H1 (cell line): ENCODE measurements around the gene C17orf113. TPM values are rescaled to one million over a fixed set of nuclear protein-coding genes. Genes with fewer than 3 reads are reported as not detected.

Experiments used
- CTCF ChIA-PET: fragments of 300-600 bp; sonication (Branson Sonifier 250); formaldehyde crosslinking; loops from one replicate; lab custom pipeline; 2021; ENCODE audit not compliant: partially characterized antibody; lab: Charles Lee
- POLR2A ChIA-PET: fragments of 300-600 bp; sonication (Branson Sonifier 250); formaldehyde crosslinking; loops from one replicate; lab custom pipeline; 2021; ENCODE audit warnings: inconsistent platforms; ENCODE audit not compliant: partially characterized antibody; lab: Charles Lee
- DNase-seq, 2 experiments: peaks; one replicate each; pipeline versions ENCODE4 v3.0.0 to v3.0.0-alpha.2; 2010 to 2022; ENCODE audit warnings: low spot score in 2 of 2, low read depth in 1 of 2, mixed read lengths in 1 of 2
- FAIRE-seq: peaks from 2 replicates; lab custom pipeline; 2011; peaks lifted over from hg19 to GRCh38; lab: Jason Lieb, UNC
- H2AFZ ChIP-seq: 2 replicates; pipeline ENCODE4 v1.8.1; 2012; ENCODE audit warnings: low read length, inconsistent platforms
- H2AK5ac ChIP-seq: 2 replicates; pipeline ENCODE4 v1.6.1; 2013; ENCODE audit warnings: low read depth, low read length
- H2BK120ac ChIP-seq: replicated peaks from 2 replicates; pipeline ENCODE3; 2013; ENCODE audit warnings: low read depth, low read length, inconsistent platforms
- H2BK12ac ChIP-seq: 2 replicates; pipeline ENCODE4 v1.6.1; 2013; ENCODE audit warnings: low read depth, low read length
- H2BK15ac ChIP-seq: 2 replicates; pipeline ENCODE4 v1.6.1; 2013; ENCODE audit warnings: low read length
- H2BK20ac ChIP-seq: 2 replicates; pipeline ENCODE4 v1.6.1; 2013; ENCODE audit warnings: low read length
- H2BK5ac ChIP-seq: 2 replicates; pipeline ENCODE4 v1.6.1; 2013; ENCODE audit warnings: low read depth, low read length
- H3K14ac ChIP-seq: 2 replicates; pipeline ENCODE4 v1.6.1; 2013; ENCODE audit warnings: inconsistent platforms; ENCODE audit not compliant: insufficient read length
- H3K18ac ChIP-seq: 2 replicates; pipeline ENCODE4 v1.6.1; 2013; ENCODE audit warnings: low read length; ENCODE audit errors: extremely low read depth
- H3K23ac ChIP-seq: 2 replicates; pipeline ENCODE4 v1.6.1; 2013; ENCODE audit warnings: inconsistent platforms; ENCODE audit not compliant: insufficient read length
- H3K23me2 ChIP-seq: 2 replicates; pipeline ENCODE4 v1.6.1; 2013; ENCODE audit warnings: low read depth, low read length
- H3K27ac ChIP-seq: 2 replicates; pipeline ENCODE4 v1.6.1; 2011; ENCODE audit warnings: low read depth, low read length, inconsistent platforms
- H3K27me3 ChIP-seq, 4 experiments: replicated peaks in 1 of 4; 1 replicate in 1 of 4; 2 replicates in 3 of 4; pipeline versions ENCODE4 v1.6.1 to v1.8.1; 2011 to 2013; ENCODE audit warnings: low read length in 3 of 4, mild to moderate bottlenecking in 3 of 4, inconsistent platforms in 2 of 4, mixed read lengths in 2 of 4, moderate library complexity in 1 of 4; ENCODE audit not compliant: control insufficient read depth in 3 of 4, insufficient read depth in 3 of 4; ENCODE audit errors: extremely low read depth in 1 of 4
- H3K36me3 ChIP-seq, 4 experiments: 2 replicates each; pipeline versions ENCODE4 v1.6.1 to v1.8.1; 2011 to 2013; ENCODE audit warnings: mild to moderate bottlenecking in 4 of 4, low read length in 3 of 4, moderate library complexity in 2 of 4, control low read depth in 1 of 4, inconsistent platforms in 1 of 4; ENCODE audit not compliant: insufficient read depth in 4 of 4, control insufficient read depth in 2 of 4
- H3K4ac ChIP-seq: replicated peaks from 2 replicates; pipeline ENCODE3; 2013; ENCODE audit warnings: low read length, low read depth, mixed read lengths, inconsistent platforms; ENCODE audit not compliant: insufficient read length
- H3K4me1 ChIP-seq, 4 experiments: replicated peaks in 1 of 4; 1 replicate in 1 of 4; 2 replicates in 3 of 4; pipeline versions ENCODE4 v1.6.1 to v1.8.1; 2011 to 2013; ENCODE audit warnings: low read length in 3 of 4, inconsistent platforms in 2 of 4, mixed read lengths in 1 of 4; ENCODE audit not compliant: insufficient read depth in 4 of 4, control insufficient read depth in 3 of 4
- H3K4me2 ChIP-seq, 2 experiments: 2 replicates each; pipeline versions ENCODE4 v1.6.1 to v1.8.1; 2011 to 2013; ENCODE audit warnings: low read depth in 2 of 2, low read length in 2 of 2, control low read depth in 1 of 2, inconsistent platforms in 1 of 2, mild to moderate bottlenecking in 1 of 2; ENCODE audit not compliant: insufficient read depth in 1 of 2
- H3K4me3 ChIP-seq, 4 experiments: fragments of 200-600, 300-600 bp in 1 of 4; sonication (generic), shearing (Covaris generic), sonication (Bioruptor Twin) in 1 of 4; 2 replicates each; pipeline versions ENCODE4 v1.5.1 to v1.8.1; 2011 to 2016; ENCODE audit warnings: low read length in 4 of 4, low read depth in 3 of 4, control low read depth in 2 of 4, inconsistent platforms in 2 of 4, mild to moderate bottlenecking in 2 of 4, mixed read lengths in 1 of 4, moderate library complexity in 1 of 4; ENCODE audit not compliant: insufficient read depth in 2 of 4; ENCODE audit errors: extremely low read depth in 1 of 4
- H3K56ac ChIP-seq: replicated peaks from 2 replicates; pipeline ENCODE3; 2013; ENCODE audit warnings: low read depth, mild to moderate bottlenecking, mixed read lengths, low read length, inconsistent platforms; ENCODE audit not compliant: insufficient read length
- H3K79me1 ChIP-seq: 2 replicates; pipeline ENCODE4 v1.6.1; 2013; ENCODE audit warnings: low read depth, low read length, control low read depth
- H3K79me2 ChIP-seq, 2 experiments: 2 replicates each; pipeline versions ENCODE4 v1.6.1 to v1.8.1; 2012 to 2013; ENCODE audit warnings: low read length in 2 of 2, mild to moderate bottlenecking in 2 of 2, inconsistent platforms in 1 of 2; ENCODE audit not compliant: insufficient read depth in 2 of 2, control insufficient read depth in 1 of 2
- H3K9ac ChIP-seq, 4 experiments: replicated peaks in 1 of 4; 1 replicate in 1 of 4; 2 replicates in 3 of 4; pipeline versions ENCODE4 v1.6.1 to v1.8.1; 2011 to 2013; ENCODE audit warnings: low read depth in 3 of 4, low read length in 3 of 4, control low read depth in 2 of 4, mild to moderate bottlenecking in 2 of 4, moderate library complexity in 2 of 4, inconsistent platforms in 1 of 4; ENCODE audit errors: extremely low read depth in 1 of 4
- H3K9me3 ChIP-seq, 2 experiments: 2 replicates each; pipeline versions ENCODE4 v1.6.1 to v1.8.1; 2012 to 2013; ENCODE audit warnings: mild to moderate bottlenecking in 2 of 2, moderate library complexity in 2 of 2, control low read depth in 1 of 2, inconsistent platforms in 1 of 2, low read depth in 1 of 2, low read length in 1 of 2, mixed read lengths in 1 of 2; ENCODE audit not compliant: insufficient read depth in 2 of 2
- H4K20me1 ChIP-seq, 2 experiments: replicated peaks in 1 of 2; 2 replicates each; pipeline versions ENCODE3 to v1.8.1; 2011 to 2013; ENCODE audit warnings: inconsistent platforms in 2 of 2, low read length in 2 of 2, mild to moderate bottlenecking in 1 of 2; ENCODE audit not compliant: insufficient read depth in 2 of 2, control insufficient read depth in 1 of 2
- H4K5ac ChIP-seq: 2 replicates; pipeline ENCODE4 v1.6.1; 2013; ENCODE audit warnings: low read length, low read depth, mixed read lengths, inconsistent platforms; ENCODE audit not compliant: insufficient read length
- H4K8ac ChIP-seq: 2 replicates; pipeline ENCODE4 v1.8.0; 2013; ENCODE audit warnings: mild to moderate bottlenecking, moderate library complexity, low read length, inconsistent platforms; ENCODE audit not compliant: insufficient read depth; ENCODE audit errors: extremely low read depth
- H4K91ac ChIP-seq: replicated peaks from 2 replicates; pipeline ENCODE3; 2013; ENCODE audit warnings: low read length, mixed read lengths, inconsistent platforms; ENCODE audit not compliant: insufficient read length
- ASH2L ChIP-seq: fragments of 200-600, 300-600 bp; sonication (generic); IDR thresholded peaks from one replicate; pipeline ENCODE4 v1.7.1; 2017; ENCODE audit warnings: low read length
- BACH1 ChIP-seq: IDR thresholded peaks from 2 replicates; pipeline ENCODE4 v1.6.1; 2012; ENCODE audit warnings: low read length, improper control_type of control experiment
- CHD1 ChIP-seq: IDR thresholded peaks from 2 replicates; pipeline ENCODE4 v1.6.1; 2012; ENCODE audit warnings: low read depth, low read length, improper control_type of control experiment
- EP300 ChIP-seq, 2 experiments: IDR thresholded peaks; 1 replicate in 1 of 2; 2 replicates in 1 of 2; pipeline ENCODE4 v1.6.1; 2011 to 2012; ENCODE audit warnings: low read depth in 2 of 2, low read length in 2 of 2, mild to moderate bottlenecking in 2 of 2, borderline replicate concordance in 1 of 2, inconsistent platforms in 1 of 2, moderate library complexity in 1 of 2
- HDAC6 ChIP-seq: IDR thresholded peaks from one replicate; pipeline ENCODE4 v1.7.1; 2012; ENCODE audit warnings: low read depth, mild to moderate bottlenecking, inconsistent platforms, low read length, moderate library complexity
- RAD21 ChIP-seq, 2 experiments: IDR thresholded peaks in 1 of 2; conservative IDR thresholded peaks in 1 of 2; 2 replicates each; pipeline ENCODE4 v1.6.1; 2011; ENCODE audit warnings: low read depth in 2 of 2, low read length in 2 of 2, improper control_type of control experiment in 1 of 2, inconsistent platforms in 1 of 2, mild to moderate bottlenecking in 1 of 2, moderate library complexity in 1 of 2
- RFX5 ChIP-seq: IDR thresholded peaks from 2 replicates; pipeline ENCODE4 v1.6.1; 2011; ENCODE audit warnings: low read depth, low read length, improper control_type of control experiment, borderline replicate concordance
- SIX5 ChIP-seq: IDR thresholded peaks from 2 replicates; pipeline ENCODE4 v1.6.1; 2011; ENCODE audit warnings: mild to moderate bottlenecking, low read depth, low read length
- SRF ChIP-seq: IDR thresholded peaks from 2 replicates; pipeline ENCODE4 v1.6.1; 2011; ENCODE audit warnings: mild to moderate bottlenecking, low read depth, low read length, moderate library complexity
- TCF12 ChIP-seq: IDR thresholded peaks from 2 replicates; pipeline ENCODE4 v1.6.1; 2011; ENCODE audit warnings: low read depth, mild to moderate bottlenecking, low read length
- TEAD4 ChIP-seq: IDR thresholded peaks from 2 replicates; pipeline ENCODE4 v1.6.1; 2012; ENCODE audit warnings: low read depth, low read length, inconsistent platforms, mixed read lengths
- WGBS, 2 experiments: shearing (Covaris generic) in 1 of 2; methylation state at CpG; one replicate each; pipeline versions ENCODE4 v1.1.6 to v1.1.7; 2013 to 2015; ENCODE audit warnings: low lambda C conversion rate in 2 of 2, mixed read lengths in 2 of 2, inconsistent platforms in 1 of 2, low coverage in 1 of 2, missing lambda C conversion rate in 1 of 2; ENCODE audit not compliant: insufficient replicate concordance in 2 of 2, insufficient coverage in 1 of 2, insufficient read length in 1 of 2; ENCODE audit errors: extremely low coverage in 1 of 2, missing lambda C conversion rate in 1 of 2; 5-methylcytosine and 5-hydroxymethylcytosine counted together
- polyA plus RNA-seq, 7 experiments: library from polyadenylated mRNA; depleted of rRNA in 3 of 7; stranded (reverse) in 5 of 7; unstranded in 2 of 7; fragments of >200 nt in 5 of 7; fragments of 200-250 nt in 2 of 7; gene quantifications; 1 replicate in 5 of 7; 2 replicates in 1 of 7; 4 replicates in 1 of 7; pipeline versions ENCODE4 v1.2.1 to v1.2.3, GENCODE V29; 2011 to 2013; ENCODE audit warnings: missing spikeins in 2 of 7, mixed read lengths in 2 of 7
- total RNA-seq: library from RNA; stranded (reverse); fragmentation: NEBNext Ultra II Directional; extraction: Animal tissue kit (Norgen Biotek cat#: 25700); gene quantifications from 2 replicates; pipeline ENCODE4 v1.2.1, GENCODE V29; 2021

C17orf113 gene
- total and polyA plus RNA-seq, 2 of the 8 experiments (the other 6 are each of a cell fraction or from before 2014, with no cell fraction given): 1.0 to 1.4 TPM

GRCh38 chr17:42002792-42003301 is 47.6 kb downstream of the C17orf113 start:
- no peak overlapping the region for H3K14ac ChIP-seq
- no peaks in the 10 kb centered on the region; the same call in 1 of the 2 replicates for H3K79me1 ChIP-seq
- no peaks in the 10 kb centered on the region for H3K27me3 ChIP-seq
- no peak overlapping the region for H3K18ac ChIP-seq
- TF ChIP-seq TEAD4 (no peak), BACH1 (no peak), ASH2L (no peak), RAD21 (IDR thresholded peaks at IDR 0.05 in 1 of 2, conservative IDR thresholded peaks at IDR 0.05 in 1 of 2; ENCODE audit: low read depth in 2 of 2, low read length in 2 of 2) (no peak), SRF (no peak), HDAC6 (no peak), CHD1 (no peak), TCF12 (no peak), EP300 (IDR thresholded peaks at IDR 0.05; ENCODE audit: borderline replicate concordance in 1 of 2, low read depth in 2 of 2, low read length in 2 of 2) (no peak), RFX5 (no peak), SIX5 (no peak)
- TF ChIP-seq, all 59 proteins: peak for 0
- no peak overlapping the region for H3K23ac ChIP-seq
- no peak overlapping the region for H2BK20ac ChIP-seq
- H2BK12ac ChIP-seq: no peak overlapping the region
- 92% methylated on average over 3 of the region's 3 CpGs; no CpG with 5 or more reads in 1 of the 2 experiments for WGBS, 2 experiments
- ChIA-PET POLR2A (interaction anchor here (0.9 to 1.6 kb wide), 4 partner anchors 9 to 34 kb away, joined by 3 to 5 read pairs (median 4); partner anchors contain the start of gene DNAJC7), CTCF (interaction anchor here (0.6 to 1.8 kb wide), 7 partner anchors 14 to 1625 kb away, joined by 3 to 7 read pairs (median 3); partner anchors contain the start of genes DNAJC7 and NKIRAS2)
- H3K4me3 ChIP-seq: no peak overlapping the region
- no peak overlapping the region for H3K27ac ChIP-seq
- no peaks in the 10 kb centered on the region for H3K23me2 ChIP-seq
- FAIRE-seq (no peak), DNase-seq (no peak)
- peaks cover 6 to 46% (median 32%) of the 10 kb centered on the region in 4 experiments for H3K36me3 ChIP-seq
- no peak overlapping the region for H2BK15ac ChIP-seq
- no peak overlapping the region for H2AFZ ChIP-seq
- no peak overlapping the region for H4K91ac ChIP-seq
- peaks cover 5% of the 10 kb centered on the region in 2 experiments for H4K20me1 ChIP-seq
- H2BK120ac ChIP-seq: no peak overlapping the region
- no peak overlapping the region for H3K9ac ChIP-seq
- H3K9me3 ChIP-seq: no peaks in the 10 kb centered on the region
- H3K4me1 ChIP-seq: no peaks in the 10 kb centered on the region
- no peak overlapping the region for H3K56ac ChIP-seq
- H2BK5ac ChIP-seq: no peak overlapping the region
- H2AK5ac ChIP-seq: no peak overlapping the region
- peaks cover 30 to 71% of the 10 kb centered on the region in 2 experiments for H3K79me2 ChIP-seq
- H3K4ac ChIP-seq: no peak overlapping the region
- no peak overlapping the region for H4K5ac ChIP-seq
- H4K8ac ChIP-seq: no peak overlapping the region
- H3K4me2 ChIP-seq: no peak overlapping the region
